Peyer's patch (tissue), 4 donors: Measurements from ENCODE around the gene LRIG3.

ENCODE experiments used
- POLR2A ChIP-seq, 2 donors: fragments of 450-650 bp; IDR thresholded peaks; one replicate each; pipeline ENCODE4 v1.5.1; 2017; ENCODE audit warnings: antibody characterized with exemption in 2 of 2, mild to moderate bottlenecking in 2 of 2, moderate library complexity in 2 of 2
- TF ChIP-seq, protein P1 (sequence below), 6 experiments: fragments of 450-650 bp in 4 of 6; fragments of 200-600 bp in 2 of 6; sonication (generic) in 1 of 6; IDR thresholded peaks; one replicate each; pipeline ENCODE4 v1.5.1; 2017 to 2019; ENCODE audit warnings: antibody characterized with exemption in 6 of 6, mild to moderate bottlenecking in 3 of 6, moderate library complexity in 1 of 6

DNA sequence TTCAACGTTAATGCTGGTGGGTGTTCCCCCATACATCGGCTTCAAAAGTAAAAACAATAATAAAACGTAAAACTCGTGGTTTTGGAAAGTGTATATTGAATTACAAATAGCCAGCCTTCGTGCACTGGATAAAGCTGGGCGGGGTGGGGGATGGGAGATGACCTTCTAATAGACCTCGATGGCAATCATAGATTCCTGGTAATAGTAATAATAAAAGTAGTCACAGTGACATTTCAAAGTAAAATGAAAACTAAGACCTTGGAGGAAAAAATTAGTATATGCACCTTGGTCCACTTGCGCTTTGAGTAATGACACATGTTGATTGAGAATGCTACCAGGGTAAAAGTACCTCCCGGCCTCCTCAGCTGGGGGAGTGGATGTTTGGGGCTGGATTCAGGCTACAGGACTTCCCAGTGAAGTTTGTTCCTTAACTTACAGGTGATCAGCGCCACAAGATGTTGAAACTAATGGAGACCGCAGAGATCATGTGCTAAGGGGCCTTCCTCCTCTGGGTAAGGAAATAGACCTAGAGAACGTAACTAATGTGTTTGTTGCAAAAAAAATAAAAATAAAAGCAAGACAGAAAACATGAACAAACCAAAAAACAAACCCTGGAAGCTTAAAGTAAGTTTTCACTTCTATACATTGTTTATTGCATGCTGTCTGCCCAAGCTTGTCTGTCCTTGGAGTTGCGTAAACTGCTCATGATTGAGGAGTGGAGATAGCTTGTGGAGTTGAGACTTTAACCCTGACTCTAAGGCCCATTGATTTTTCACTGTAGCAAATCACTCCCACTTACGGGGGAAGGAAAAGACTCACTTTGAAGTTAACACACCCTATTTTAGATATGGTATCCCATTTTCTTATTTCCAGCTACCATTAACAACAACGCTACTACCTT lies 907 bp upstream of the LRIG3 start:
- TF ChIP-seq POLR2A (IDR thresholded peaks at IDR 0.05) = no peak
- TF ChIP-seq, protein P1, sequence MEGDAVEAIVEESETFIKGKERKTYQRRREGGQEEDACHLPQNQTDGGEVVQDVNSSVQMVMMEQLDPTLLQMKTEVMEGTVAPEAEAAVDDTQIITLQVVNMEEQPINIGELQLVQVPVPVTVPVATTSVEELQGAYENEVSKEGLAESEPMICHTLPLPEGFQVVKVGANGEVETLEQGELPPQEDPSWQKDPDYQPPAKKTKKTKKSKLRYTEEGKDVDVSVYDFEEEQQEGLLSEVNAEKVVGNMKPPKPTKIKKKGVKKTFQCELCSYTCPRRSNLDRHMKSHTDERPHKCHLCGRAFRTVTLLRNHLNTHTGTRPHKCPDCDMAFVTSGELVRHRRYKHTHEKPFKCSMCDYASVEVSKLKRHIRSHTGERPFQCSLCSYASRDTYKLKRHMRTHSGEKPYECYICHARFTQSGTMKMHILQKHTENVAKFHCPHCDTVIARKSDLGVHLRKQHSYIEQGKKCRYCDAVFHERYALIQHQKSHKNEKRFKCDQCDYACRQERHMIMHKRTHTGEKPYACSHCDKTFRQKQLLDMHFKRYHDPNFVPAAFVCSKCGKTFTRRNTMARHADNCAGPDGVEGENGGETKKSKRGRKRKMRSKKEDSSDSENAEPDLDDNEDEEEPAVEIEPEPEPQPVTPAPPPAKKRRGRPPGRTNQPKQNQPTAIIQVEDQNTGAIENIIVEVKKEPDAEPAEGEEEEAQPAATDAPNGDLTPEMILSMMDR (IDR thresholded peaks at IDR 0.05) = no peak
